ENCODE results near the gene FGF3.

Gene FGF3

DNA sequence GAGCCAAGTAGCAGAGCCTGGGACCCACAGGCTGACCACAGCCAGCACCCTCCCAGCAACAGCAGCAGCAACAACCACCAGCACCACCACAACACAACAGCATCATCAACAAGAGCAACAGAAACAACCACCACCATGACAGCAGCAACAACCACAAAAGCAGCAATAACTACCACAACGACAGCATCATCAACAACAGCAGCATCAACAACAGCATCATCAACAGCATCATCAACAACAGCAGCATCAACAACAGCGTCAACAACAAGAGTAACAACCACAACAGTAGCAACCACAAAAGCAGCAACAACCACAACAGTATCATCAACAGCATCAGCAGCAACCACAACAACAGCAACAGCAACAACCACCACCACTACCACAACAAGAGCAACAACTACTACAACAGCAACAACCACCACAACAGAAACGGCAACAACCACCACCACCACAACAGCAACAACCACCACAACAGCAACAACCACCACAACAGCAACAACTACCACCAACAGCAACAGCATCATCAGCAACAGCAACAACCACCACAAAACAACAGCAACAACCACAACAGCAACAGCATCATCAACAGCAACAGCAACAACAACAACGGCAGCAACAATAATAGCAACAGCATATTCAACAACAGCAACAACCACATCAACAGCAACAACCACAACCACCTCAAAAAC is 22.1 kb upstream of the FGF3 start:
- in situ Hi-C loops (cut with HindIII; ENCODE audit: low pct_unique_long_range_greater_than_20kb, low sequenced_read_pairs): no loop called here
- no peak for DNase-seq (ENCODE audit: low read depth in 1 of 2, low spot score in 1 of 2)
- TF ChIP-seq JUND (IDR thresholded peaks at IDR 0.05; ENCODE audit: low read depth): no peak

DNA sequence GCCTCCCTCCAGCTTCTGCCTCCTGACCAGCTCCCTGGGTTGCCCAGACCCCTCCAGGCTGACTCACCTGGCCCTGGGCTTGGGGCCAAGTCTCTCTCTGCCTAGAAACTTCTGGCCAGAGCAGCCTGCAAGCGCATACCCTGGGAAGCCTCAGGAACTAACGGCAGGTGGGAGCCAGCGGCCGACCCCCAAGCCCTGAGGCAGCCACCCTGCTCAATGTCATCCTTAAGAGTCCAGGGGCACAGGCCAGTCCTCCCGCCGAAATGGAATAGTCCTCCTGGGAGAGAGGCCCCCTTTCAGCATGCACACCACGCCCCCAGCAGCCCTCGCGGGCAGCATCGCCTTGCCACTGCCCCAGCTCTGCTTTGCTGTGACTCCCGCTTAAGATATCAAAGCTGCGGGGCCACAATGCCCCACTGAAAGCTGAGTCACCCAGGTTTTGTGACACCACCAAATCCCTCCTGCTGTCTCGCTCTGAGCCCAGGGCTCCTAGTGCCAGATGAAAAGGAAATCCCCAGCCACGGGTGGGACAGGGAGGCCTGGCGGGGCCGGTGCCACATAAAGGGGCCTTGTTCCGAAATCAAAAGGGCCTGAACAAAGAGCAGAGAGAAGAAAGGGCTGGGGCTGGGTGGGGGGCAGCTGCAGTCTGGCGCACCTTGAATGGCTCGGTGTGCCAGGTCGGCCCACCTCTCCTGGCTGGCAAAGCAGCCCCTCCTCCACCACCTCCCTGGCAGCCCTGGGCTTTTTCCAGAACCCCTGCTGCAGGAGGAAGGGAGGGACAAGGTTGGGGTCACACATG is 21.4 kb upstream of the FGF3 start:
- TF ChIP-seq JUND (IDR thresholded peaks at IDR 0.05; ENCODE audit: low read depth): no peak
- in situ Hi-C loops (cut with HindIII; ENCODE audit: low pct_unique_long_range_greater_than_20kb, low sequenced_read_pairs): no loop called here
- no peak for DNase-seq (ENCODE audit: low read depth in 1 of 2, low spot score in 1 of 2)

DNA sequence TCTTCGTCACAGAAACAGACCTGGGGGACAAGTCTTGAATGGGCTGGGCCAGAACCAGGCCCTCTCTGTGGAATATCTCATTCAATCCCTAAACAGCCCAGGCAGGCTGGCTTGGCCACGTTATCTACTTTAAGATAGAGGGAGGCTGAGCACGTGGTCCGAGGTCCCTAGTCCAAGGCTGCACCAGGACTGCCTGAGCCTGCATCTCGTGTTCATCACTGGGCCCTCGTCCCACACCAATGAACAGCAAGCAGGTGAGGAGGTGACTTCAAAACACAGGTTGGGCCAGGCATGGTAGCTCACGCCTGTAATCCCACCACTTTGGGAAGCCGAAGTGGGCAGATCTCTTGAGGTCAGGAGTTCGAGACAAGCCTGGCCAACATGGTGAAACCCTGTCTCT is 20.3 kb upstream of the FGF3 start:
- no peak for DNase-seq (ENCODE audit: low read depth in 1 of 2, low spot score in 1 of 2)
- in situ Hi-C loops (cut with HindIII; ENCODE audit: low pct_unique_long_range_greater_than_20kb, low sequenced_read_pairs): no loop called here
- TF ChIP-seq JUND (IDR thresholded peaks at IDR 0.05; ENCODE audit: low read depth): no peak

DNA sequence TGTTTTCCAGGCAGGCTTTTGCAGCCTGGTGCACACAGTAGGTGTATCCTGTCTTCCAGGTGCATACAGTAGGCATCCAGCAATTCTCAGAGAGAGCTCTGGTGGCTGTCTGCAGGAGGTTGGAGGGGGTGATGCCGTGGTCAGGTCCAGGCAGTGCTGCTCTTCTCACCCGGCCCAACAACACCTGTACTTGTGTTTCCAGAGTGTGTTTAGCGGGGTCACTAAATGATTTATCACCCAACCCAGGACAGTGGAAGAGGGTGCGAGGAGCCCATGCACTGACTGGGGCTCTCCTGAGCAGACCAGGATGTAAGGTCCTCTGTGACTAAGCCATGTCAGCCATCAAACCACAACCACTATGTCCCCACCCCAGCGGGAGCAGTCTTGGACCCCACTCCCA is 18.6 kb upstream of the FGF3 start:
- DNase-seq (ENCODE audit: low read depth in 1 of 2, low spot score in 1 of 2): no peak
- TF ChIP-seq JUND (IDR thresholded peaks at IDR 0.05; ENCODE audit: low read depth): no peak
- in situ Hi-C loops (cut with HindIII; ENCODE audit: low pct_unique_long_range_greater_than_20kb, low sequenced_read_pairs): no loop called here

DNA sequence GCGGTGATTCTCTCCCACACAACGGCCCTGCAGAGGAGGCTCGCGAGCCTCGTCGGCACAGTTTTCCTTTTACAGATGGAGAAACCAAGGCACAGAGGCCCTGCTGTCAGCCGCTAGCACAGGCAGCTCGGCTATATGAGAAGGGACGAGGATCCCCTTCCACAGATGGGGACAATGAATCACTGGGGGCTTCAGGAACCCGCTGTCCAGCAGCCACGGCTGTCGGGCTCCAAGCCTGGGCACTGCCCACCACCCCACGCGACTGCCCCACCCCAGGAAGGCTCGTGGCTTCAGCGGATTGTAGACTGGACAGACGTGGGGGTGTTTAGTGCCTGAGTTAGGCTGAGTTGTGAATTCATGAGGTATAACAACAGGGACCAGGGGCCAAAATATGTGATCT is 17.2 kb upstream of the FGF3 start:
- in situ Hi-C loops (cut with HindIII; ENCODE audit: low pct_unique_long_range_greater_than_20kb, low sequenced_read_pairs): no loop called here
- DNase-seq (ENCODE audit: low read depth in 1 of 2, low spot score in 1 of 2): no peak
- no peak for TF ChIP-seq JUND (IDR thresholded peaks at IDR 0.05; ENCODE audit: low read depth)

DNA sequence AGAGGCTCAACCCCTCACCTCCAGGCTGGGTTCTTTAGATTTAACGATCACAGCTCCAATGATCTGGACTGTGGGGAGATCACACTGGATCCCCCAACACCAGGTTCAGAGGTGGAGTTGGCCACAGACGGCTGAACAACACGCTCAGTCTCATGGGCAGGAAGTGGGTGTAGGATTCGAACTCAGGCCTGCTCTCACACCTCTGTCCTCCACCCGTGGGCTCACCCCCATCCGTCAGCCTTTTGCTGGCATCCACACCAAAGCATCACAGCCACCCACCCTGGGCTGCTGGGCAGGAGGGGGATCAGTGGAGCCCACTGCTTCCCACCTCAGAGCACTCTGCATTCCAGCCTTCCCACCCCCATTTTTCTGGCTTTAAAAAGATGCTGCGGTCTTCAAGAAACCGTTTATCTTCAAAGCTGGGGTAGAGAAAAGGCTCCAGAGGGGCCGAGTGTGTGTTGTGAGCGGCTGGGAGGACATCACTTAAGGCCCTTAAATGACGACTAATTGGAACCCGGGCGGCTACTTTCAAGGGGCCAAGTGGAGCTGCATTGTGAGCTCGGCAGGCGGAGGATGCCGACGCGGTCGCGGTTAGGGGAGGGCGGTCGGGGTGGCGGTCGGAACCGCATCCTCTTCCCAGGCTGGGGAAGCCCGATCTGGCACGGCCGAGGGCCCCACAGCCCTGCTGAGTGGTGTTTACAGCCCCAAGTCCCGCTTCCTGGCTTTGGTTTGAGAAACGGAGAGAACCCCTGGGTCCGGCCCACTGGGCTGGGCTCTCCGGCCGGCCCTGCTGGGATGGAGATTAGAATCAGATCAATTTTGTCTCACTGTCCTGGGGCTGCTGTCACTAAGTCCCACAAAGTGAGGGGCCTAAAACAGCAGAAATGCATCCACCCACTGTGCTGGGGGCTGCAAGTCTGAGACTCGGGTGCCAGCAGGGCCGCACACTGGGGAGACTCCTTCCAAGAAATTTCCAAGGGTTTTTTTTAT is 15.9 kb upstream of the FGF3 start:
- in situ Hi-C loops (cut with HindIII; ENCODE audit: low pct_unique_long_range_greater_than_20kb, low sequenced_read_pairs): no loop called here
- TF ChIP-seq JUND (IDR thresholded peaks at IDR 0.05; ENCODE audit: low read depth): no peak
- DNase-seq (ENCODE audit: low read depth in 1 of 2, low spot score in 1 of 2): no peak

DNA sequence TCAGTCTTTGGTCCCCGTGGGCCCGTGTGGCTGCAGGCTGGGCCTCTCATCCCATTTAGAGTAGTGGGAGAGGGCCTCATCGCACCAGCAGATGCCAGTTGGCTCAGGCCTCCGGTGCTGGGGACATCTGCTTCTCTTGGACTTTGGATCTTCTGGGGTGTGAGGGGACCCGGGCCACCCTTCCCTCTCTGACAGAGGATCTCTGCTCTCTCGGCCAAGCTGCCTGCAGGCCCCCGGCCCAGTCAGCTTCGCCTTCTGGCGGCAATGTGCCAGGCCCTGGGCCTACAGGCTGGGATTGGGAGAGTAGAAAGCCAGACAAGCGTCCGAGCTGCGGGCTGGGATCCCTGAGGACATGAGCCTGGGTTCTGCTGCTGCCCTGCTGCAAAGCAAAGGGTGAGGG is 15.0 kb upstream of the FGF3 start:
- in situ Hi-C loops (cut with HindIII; ENCODE audit: low pct_unique_long_range_greater_than_20kb, low sequenced_read_pairs): no loop called here
- TF ChIP-seq JUND (IDR thresholded peaks at IDR 0.05; ENCODE audit: low read depth): no peak
- DNase-seq (ENCODE audit: low read depth in 1 of 2, low spot score in 1 of 2): no peak

DNA sequence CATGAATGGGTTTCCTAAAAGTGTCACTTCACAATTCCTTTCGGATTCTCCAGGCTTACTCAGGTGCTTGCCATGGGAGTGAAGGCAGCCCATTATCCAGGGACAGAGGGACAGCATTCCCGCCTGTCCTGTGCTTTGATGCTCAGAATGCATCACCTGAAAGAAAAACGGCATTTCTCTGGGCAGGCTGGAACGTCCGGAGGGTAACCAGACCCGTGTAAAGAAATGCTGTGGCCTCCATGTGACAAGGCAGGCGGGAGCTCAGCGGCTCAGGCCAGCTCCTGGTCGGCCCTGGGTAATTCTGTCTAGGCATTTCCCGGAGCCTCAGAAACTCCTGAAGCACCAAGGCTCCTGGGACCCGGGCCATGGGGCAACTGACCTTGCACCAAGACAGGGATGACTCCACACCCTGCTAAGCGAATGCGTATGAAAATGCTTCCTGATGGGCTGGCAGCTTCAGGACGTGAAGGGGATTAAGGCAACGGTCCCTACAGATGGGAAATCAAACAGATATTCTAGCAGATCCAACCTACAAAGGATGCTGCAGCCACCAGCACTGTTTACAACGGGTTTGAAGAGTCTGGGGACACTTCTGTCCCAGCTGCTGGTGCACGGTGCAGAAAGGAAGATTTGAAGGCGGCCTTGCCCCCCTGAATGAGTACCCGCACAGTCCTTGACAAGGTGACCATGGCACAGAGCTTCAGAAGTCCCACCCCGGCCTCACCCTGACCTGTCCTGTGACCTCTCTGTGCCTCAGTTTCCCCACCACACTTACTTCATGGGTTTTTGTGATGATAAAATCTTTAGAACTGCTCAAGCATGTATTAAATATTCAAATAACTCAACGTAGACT is 13.6 kb upstream of the FGF3 start:
- no peak for TF ChIP-seq JUND (IDR thresholded peaks at IDR 0.05; ENCODE audit: low read depth)
- in situ Hi-C loops (cut with HindIII; ENCODE audit: low pct_unique_long_range_greater_than_20kb, low sequenced_read_pairs): no loop called here

DNA sequence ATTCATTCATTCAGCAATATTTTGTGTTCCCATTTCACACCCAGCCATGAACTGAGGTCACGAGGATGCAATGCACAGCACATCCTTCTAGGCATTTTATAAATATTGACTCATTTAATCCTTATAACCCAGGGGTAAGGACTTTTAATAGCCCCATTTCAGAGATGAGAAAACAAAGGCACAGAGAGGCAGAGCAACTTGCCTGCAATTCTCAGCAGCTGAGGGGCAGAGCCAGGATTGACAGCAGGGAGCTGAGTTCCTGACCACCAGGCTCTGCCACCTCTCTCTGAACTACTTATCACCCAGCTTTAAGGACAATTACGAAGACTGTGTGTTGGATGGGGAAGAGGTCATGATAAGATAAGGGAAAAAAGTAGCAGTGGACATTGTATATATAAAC is 12.8 kb upstream of the FGF3 start:
- no peak for DNase-seq (ENCODE audit: low read depth in 1 of 2, low spot score in 1 of 2)
- in situ Hi-C loops (cut with HindIII; ENCODE audit: low pct_unique_long_range_greater_than_20kb, low sequenced_read_pairs): no loop called here
- no peak for TF ChIP-seq JUND (IDR thresholded peaks at IDR 0.05; ENCODE audit: low read depth)

More for the DNA sequence above, 13.6 kb upstream of the FGF3 start:
- no peak for DNase-seq (ENCODE audit: low read depth in 1 of 2, low spot score in 1 of 2)

DNA sequence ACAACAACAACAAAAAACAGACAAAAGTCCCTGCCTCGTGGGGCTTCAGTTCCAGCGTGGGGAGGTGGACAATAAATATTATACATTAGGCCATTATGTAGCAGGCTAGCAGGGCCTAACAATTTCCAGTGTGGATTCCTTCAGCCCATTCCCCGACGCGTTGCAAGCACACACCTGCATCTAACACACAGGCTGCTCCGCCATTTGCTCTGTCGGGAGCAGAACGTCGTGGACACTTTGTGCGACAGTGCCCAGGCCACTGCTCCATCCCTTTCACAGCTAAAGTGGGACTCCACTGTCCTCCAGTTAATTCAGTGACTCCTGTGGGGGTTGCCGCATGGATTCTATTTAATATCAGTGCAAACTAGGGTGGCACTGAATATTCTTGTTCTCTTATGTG is 10.9 kb upstream of the FGF3 start:
- no peak for DNase-seq (ENCODE audit: low read depth in 1 of 2, low spot score in 1 of 2)
- no peak for TF ChIP-seq JUND (IDR thresholded peaks at IDR 0.05; ENCODE audit: low read depth)
- in situ Hi-C loops (cut with HindIII; ENCODE audit: low pct_unique_long_range_greater_than_20kb, low sequenced_read_pairs): no loop called here

DNA sequence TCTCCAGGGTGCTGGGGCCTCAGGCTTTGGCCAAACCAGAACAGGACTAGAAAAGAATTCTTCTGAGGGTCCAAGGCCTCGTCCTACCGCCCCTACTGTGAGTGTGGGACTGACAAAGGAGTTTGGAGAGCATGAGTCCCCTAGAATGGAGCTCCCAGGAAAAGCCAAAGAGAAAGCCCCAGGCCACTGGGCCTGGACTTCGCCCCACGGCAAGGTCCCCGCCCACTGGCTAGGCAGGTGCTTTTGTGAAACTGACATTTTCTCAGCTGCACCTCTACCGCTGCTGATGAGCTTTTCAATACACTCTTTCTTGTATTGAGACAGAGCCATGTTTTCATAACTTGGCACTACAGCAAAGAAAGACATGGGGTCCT is 9.7 kb upstream of the FGF3 start:
- no peak for DNase-seq (ENCODE audit: low read depth in 1 of 2, low spot score in 1 of 2)
- in situ Hi-C loops (cut with HindIII; ENCODE audit: low pct_unique_long_range_greater_than_20kb, low sequenced_read_pairs): no loop called here
- no peak for TF ChIP-seq JUND (IDR thresholded peaks at IDR 0.05; ENCODE audit: low read depth)
